Endothelial cell of umbilical vein (primary cell): ENCODE data around the gene PLPP2. TPM values are rescaled to one million over a fixed set of nuclear protein-coding genes. Genes with fewer than 3 reads are reported as not detected.

Experiments
- BruUV-seq: library from RNA; stranded (reverse); fragments of 400-500 nt; replicated peaks from 2 replicates; lab custom pipeline; 2021; lab: Mats Ljungman, UMichigan
- CTCF ChIA-PET: fragments of 300-600, 350-600 bp; sonication (Branson Sonifier 250); formaldehyde crosslinking; loops from one replicate; lab custom pipeline; 2021; ENCODE audit warnings: antibody characterized with exemption, inconsistent platforms; lab: Charles Lee
- POLR2A ChIA-PET: fragments of 300-600, 350-600 bp; sonication (Branson Sonifier 250); formaldehyde crosslinking; loops from one replicate; lab custom pipeline; 2021; ENCODE audit warnings: antibody characterized with exemption, inconsistent platforms; lab: Charles Lee
- DNase-seq: peaks from one replicate; pipeline ENCODE4 v3.0.0-alpha.2; 2011; ENCODE audit warnings: low read depth, low spot score
- FAIRE-seq: peaks from 2 replicates; lab custom pipeline; 2011; peaks lifted over from hg19 to GRCh38; lab: Jason Lieb, UNC
- H2AFZ ChIP-seq: 2 replicates; pipeline ENCODE4 v1.6.0; 2012; ENCODE audit warnings: low read depth, low read length, control low read depth, inconsistent platforms
- H3K27ac ChIP-seq: 2 replicates; pipeline ENCODE4 v1.5.1; 2011; ENCODE audit warnings: low read depth, mild to moderate bottlenecking, control low read depth, low read length, moderate library complexity; ENCODE audit not compliant: insufficient read depth
- H3K27me3 ChIP-seq, 2 experiments: 2 replicates each; pipeline versions ENCODE4 v1.6.0 to v1.6.1; 2011; ENCODE audit warnings: low read length in 2 of 2, mixed read lengths in 1 of 2; ENCODE audit not compliant: control insufficient read depth in 2 of 2, insufficient read depth in 2 of 2
- H3K36me3 ChIP-seq, 2 experiments: 2 replicates in 1 of 2; 3 replicates in 1 of 2; pipeline ENCODE4 v1.5.1; 2011; ENCODE audit warnings: low read length in 2 of 2, mild to moderate bottlenecking in 1 of 2, moderate library complexity in 1 of 2; ENCODE audit not compliant: control insufficient read depth in 2 of 2, insufficient read depth in 2 of 2; ENCODE audit errors: extremely low read depth in 1 of 2
- H3K4me1 ChIP-seq: 3 replicates; pipeline ENCODE4 v1.5.1; 2011; ENCODE audit warnings: mild to moderate bottlenecking, low read length; ENCODE audit not compliant: control insufficient read depth, insufficient read depth; ENCODE audit errors: extremely low read depth
- H3K4me2 ChIP-seq: 2 replicates; pipeline ENCODE4 v1.6.1; 2011; ENCODE audit warnings: low read length, control low read depth, mixed read lengths; ENCODE audit not compliant: insufficient read depth
- H3K4me3 ChIP-seq, 3 experiments: fragments of 200-600 bp in 1 of 3; sonication (generic), shearing (Covaris generic) in 1 of 3; replicated peaks in 1 of 3; 2 replicates each; pipeline ENCODE4 v1.5.1; 2011 to 2016; ENCODE audit warnings: control low read depth in 3 of 3, low read length in 3 of 3, mild to moderate bottlenecking in 2 of 3, inconsistent platforms in 1 of 3, low read depth in 1 of 3, moderate library complexity in 1 of 3; ENCODE audit not compliant: insufficient read depth in 1 of 3
- H3K79me2 ChIP-seq: 2 replicates; pipeline ENCODE4 v1.6.0; 2012; ENCODE audit warnings: low read length, inconsistent platforms; ENCODE audit not compliant: control insufficient read depth, insufficient read depth
- H3K9ac ChIP-seq: replicated peaks from 2 replicates; pipeline ENCODE3; 2011; ENCODE audit warnings: low read length, control low read depth; ENCODE audit not compliant: insufficient read depth; ENCODE audit errors: extremely low read depth
- H3K9me1 ChIP-seq: replicated peaks from 3 replicates; pipeline ENCODE4 v1.6.0; 2011; ENCODE audit warnings: mild to moderate bottlenecking, low read length; ENCODE audit not compliant: control insufficient read depth, insufficient read depth; ENCODE audit errors: extremely low read depth
- H3K9me3 ChIP-seq: replicated peaks from 2 replicates; pipeline ENCODE4 v1.5.1; 2012; ENCODE audit warnings: low read length, inconsistent platforms; ENCODE audit not compliant: control insufficient read depth, insufficient read depth
- H4K20me1 ChIP-seq: replicated peaks from 2 replicates; pipeline ENCODE3; 2011; ENCODE audit warnings: mild to moderate bottlenecking, low read length; ENCODE audit not compliant: control insufficient read depth, insufficient read depth; ENCODE audit errors: extremely low read depth
- CTCF ChIP-seq, 2 donors: IDR thresholded peaks; 1 replicate in 1 of 2; 2 replicates in 1 of 2; pipeline ENCODE4 v1.5.1; 2011; ENCODE audit warnings: low read length in 2 of 2, mild to moderate bottlenecking in 2 of 2, moderate library complexity in 2 of 2, control low read depth in 1 of 2, inconsistent platforms in 1 of 2, low read depth in 1 of 2; ENCODE audit not compliant: insufficient read depth in 1 of 2; ENCODE audit errors: extremely low read depth in 1 of 2
- EZH2 ChIP-seq: IDR thresholded peaks from 2 replicates; pipeline ENCODE4 v1.6.1; 2012; ENCODE audit warnings: borderline replicate concordance, low read depth, mild to moderate bottlenecking, moderate library complexity, low read length, inconsistent platforms; ENCODE audit not compliant: severe bottlenecking
- FOS ChIP-seq: IDR thresholded peaks from 2 replicates; pipeline ENCODE4 v1.6.1; 2011; ENCODE audit warnings: mild to moderate bottlenecking, low read length, moderate library complexity, borderline replicate concordance; ENCODE audit not compliant: insufficient read depth
- GATA2 ChIP-seq: IDR thresholded peaks from 2 replicates; pipeline ENCODE4 v1.7.0; 2011; ENCODE audit warnings: low read depth, mild to moderate bottlenecking, moderate library complexity, mixed read lengths, low read length; ENCODE audit not compliant: insufficient read length, insufficient read depth
- JUN ChIP-seq: IDR thresholded peaks from 2 replicates; pipeline ENCODE4 v1.6.1; 2011; ENCODE audit warnings: borderline replicate concordance, low read depth; ENCODE audit not compliant: insufficient read length, insufficient read depth
- MAX ChIP-seq: IDR thresholded peaks from 2 replicates; pipeline ENCODE4 v1.6.1; 2011; ENCODE audit not compliant: insufficient read depth, insufficient read length
- MYC ChIP-seq: IDR thresholded peaks from one replicate; pipeline ENCODE4 v1.6.1; 2011; ENCODE audit warnings: mild to moderate bottlenecking, low read depth, low read length
- POLR2A ChIP-seq: IDR thresholded peaks from 2 replicates; pipeline ENCODE4 v1.6.1; 2012; ENCODE audit warnings: low read depth, mild to moderate bottlenecking, control low read depth, low read length
- POLR2AphosphoS5 ChIP-seq: IDR thresholded peaks from 2 replicates; pipeline ENCODE4 v1.6.1; 2012; ENCODE audit warnings: low read depth, mild to moderate bottlenecking, control low read depth, low read length, moderate library complexity; ENCODE audit not compliant: insufficient read depth
- dilution Hi-C: fragments of 300-500 bp; cut with MboI; formaldehyde crosslinking; loops from one replicate; pipeline ENCODE4 v1.15.0; 2019; ENCODE audit warnings: low sequenced_read_pairs; ENCODE audit not compliant: extremely low pct_ligation_motif_present
- intact Hi-C: fragments of 100-400 bp; cut with micrococcal nuclease; formaldehyde crosslinking; loops from one replicate; pipeline ENCODE4 v1.10.0; 2022
- polyA plus RNA-seq, 4 experiments: library from polyadenylated mRNA; depleted of rRNA in 3 of 4; stranded (reverse) in 3 of 4; unstranded in 1 of 4; fragments of >200 nt; gene quantifications; 2 replicates each; pipeline versions ENCODE4 v1.2.1 to v1.2.3, GENCODE V29; 2011 to 2012; ENCODE audit warnings: missing spikeins in 1 of 4
- total RNA-seq: library from RNA; stranded (reverse); gene quantifications from 2 replicates; pipeline ENCODE4 v1.2.3, GENCODE V29; 2021

The PLPP2 gene
- total and polyA plus RNA-seq, 2 donors (not counting 3 experiments of a cell fraction or from before 2014, with no cell fraction given) = 27.9 to 34.3 TPM

GRCh38 chr19:275958-276646, 15.1 kb downstream of the PLPP2 start:
- DNase-seq = no peak
- H3K4me1 ChIP-seq = no peaks in the 10 kb centered on the region
- intact Hi-C loops (no loop called here), dilution Hi-C loops (no loop called here)
- H3K9ac ChIP-seq = no peak overlapping the region
- H3K4me3 ChIP-seq = no peak overlapping the region
- ChIA-PET POLR2A (no interaction called here), CTCF (no interaction called here)
- H3K9me1 ChIP-seq = no peaks in the 10 kb centered on the region
- no peaks in the 10 kb centered on the region for H4K20me1 ChIP-seq
- H3K27me3 ChIP-seq = no peaks in the 10 kb centered on the region
- no TSS peak for BruUV-seq
- TF ChIP-seq EZH2 = no peak
- TF ChIP-seq GATA2 = no peak
- no peak for TF ChIP-seq POLR2A
- no peak for TF ChIP-seq MAX
- TF ChIP-seq JUN = no peak
- no peak for TF ChIP-seq FOS
- no peak for TF ChIP-seq CTCF (IDR thresholded peaks at IDR 0.05; ENCODE audit: extremely low read depth in 1 of 2, insufficient read depth in 1 of 2, low read depth in 1 of 2, low read length in 2 of 2)
- TF ChIP-seq MYC = no peak
- no peak for TF ChIP-seq POLR2AphosphoS5
- no peaks in the 10 kb centered on the region for H3K36me3 ChIP-seq
- H3K79me2 ChIP-seq = no peaks in the 10 kb centered on the region
- H3K27ac ChIP-seq = no peak overlapping the region
- H3K4me2 ChIP-seq = no peak overlapping the region
- no peaks in the 10 kb centered on the region for H3K9me3 ChIP-seq
- FAIRE-seq = no peak
- no peak overlapping the region for H2AFZ ChIP-seq
